Measurements from ENCODE around the gene PSIP1.

- TF ChIP-seq CREB1 (IDR thresholded peaks at IDR 0.05; ENCODE audit: low read depth), result no peak
- no peak for TF ChIP-seq FOXM1 (IDR thresholded peaks at IDR 0.05; ENCODE audit: borderline replicate concordance, low read depth)
Measured at GRCh38 chr9:15475923-15476536, 34.7 kb downstream of the PSIP1 start.
